DMS53 treated with DMSO at 0.1 percent for 48 hours (cell line): Measurements from ENCODE around the gene PCNX2.
A peak's percentile ranks its signal among the peaks of the same experiment; 100 is the strongest.

Experiments
- DNase-seq: peaks from one replicate; lab custom pipeline; 2025; ENCODE audit not compliant: unreplicated experiment; lab: John Stamatoyannopoulos, UW

Gene PCNX2

GRCh38 chr1:233079574-233079973, 216.0 kb downstream of the PCNX2 start:
- DNase-seq = no peak

- no peak for DNase-seq
Observed at GRCh38 chr1:233078396-233078795, 217.1 kb downstream of the PCNX2 start.

GRCh38 chr1:233075915-233076295, 219.6 kb downstream of the PCNX2 start:
- DNase-seq = no peak

DNA sequence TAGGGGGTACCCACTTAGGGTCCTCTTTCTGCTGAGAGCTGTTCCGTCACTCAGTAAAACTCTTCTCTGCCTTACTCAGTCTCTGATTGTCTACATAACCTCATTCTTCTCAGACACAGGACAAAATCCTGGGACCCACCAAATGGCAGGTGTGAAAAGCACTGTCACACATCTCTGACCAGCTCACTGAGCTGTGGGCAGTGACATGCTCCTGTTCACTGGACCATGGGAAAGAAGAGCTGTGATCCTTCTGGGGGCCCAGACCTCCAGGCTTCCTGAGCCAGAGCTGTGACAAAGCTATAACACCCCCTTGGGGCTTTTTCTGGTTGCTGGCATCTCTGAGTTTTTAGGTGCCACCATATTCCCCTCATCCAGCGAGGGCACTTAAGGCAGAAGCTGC, 229.4 kb downstream of the PCNX2 start:
- no peak for DNase-seq

DNA sequence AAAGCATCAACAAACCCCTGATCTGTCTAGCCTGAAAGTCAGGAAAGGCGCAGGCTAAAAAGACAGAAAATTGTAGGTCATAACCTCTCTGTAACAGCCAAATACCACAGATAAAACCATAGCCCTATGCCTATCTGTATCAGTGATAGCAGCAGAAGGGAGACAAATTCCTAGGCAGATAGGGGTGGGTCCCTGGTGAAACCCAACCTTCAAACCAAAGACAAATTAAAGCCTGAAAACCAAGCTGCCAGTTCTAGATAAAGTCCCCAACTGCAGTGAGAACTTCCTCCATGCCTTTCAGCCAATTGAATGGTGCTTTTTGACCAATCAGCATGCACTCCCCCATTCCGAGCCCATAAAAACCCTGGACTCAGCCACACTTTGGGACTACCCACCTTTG, 229.8 kb downstream of the PCNX2 start:
- no peak for DNase-seq

DNA sequence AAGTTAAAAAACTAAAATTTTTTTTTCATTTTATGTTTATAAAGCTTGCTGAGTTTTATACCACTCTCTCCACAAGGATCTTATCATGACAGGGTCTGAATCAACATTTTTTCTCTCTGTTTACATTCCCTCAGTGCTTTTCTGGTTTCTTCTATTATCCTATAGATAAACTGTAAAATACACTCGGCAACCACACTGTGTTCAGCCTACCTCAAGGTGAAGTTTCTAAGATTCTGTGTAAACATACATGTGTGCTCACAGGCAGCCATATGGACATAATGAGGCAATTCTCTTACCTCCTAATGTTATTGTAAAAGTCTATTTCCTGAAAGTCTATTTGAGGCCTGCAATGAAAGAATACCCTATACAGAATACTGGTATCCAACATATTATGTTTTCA, 230.5 kb downstream of the PCNX2 start:
- no peak for DNase-seq

GRCh38 chr1:233063462-233063861, 232.1 kb downstream of the PCNX2 start:
- DNase-seq = no peak

GRCh38 chr1:233061265-233061664, 234.3 kb downstream of the PCNX2 start:
- no peak for DNase-seq

- DNase-seq = no peak
Observed at GRCh38 chr1:233060461-233060994, 235.0 kb downstream of the PCNX2 start.

DNA sequence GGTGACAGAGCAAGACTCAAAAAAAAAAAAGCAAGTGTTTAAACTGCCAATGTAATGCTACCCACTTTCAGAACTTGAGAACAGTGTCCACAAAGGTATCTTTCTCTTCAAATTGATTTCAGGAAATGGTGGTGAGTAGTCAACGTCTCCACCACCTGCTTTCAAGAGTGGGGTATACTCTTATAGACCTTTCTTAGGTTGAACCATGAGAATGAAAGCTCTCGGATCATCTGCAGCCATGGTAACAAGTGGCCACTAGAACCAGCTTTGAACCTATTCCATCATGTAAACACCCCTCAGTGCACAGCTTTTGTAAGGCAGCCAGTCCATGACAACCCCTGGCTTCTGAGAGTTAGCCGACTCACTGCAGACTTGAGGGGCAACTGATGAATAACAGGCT, 237.7 kb downstream of the PCNX2 start:
- DNase-seq = no peak

DNA sequence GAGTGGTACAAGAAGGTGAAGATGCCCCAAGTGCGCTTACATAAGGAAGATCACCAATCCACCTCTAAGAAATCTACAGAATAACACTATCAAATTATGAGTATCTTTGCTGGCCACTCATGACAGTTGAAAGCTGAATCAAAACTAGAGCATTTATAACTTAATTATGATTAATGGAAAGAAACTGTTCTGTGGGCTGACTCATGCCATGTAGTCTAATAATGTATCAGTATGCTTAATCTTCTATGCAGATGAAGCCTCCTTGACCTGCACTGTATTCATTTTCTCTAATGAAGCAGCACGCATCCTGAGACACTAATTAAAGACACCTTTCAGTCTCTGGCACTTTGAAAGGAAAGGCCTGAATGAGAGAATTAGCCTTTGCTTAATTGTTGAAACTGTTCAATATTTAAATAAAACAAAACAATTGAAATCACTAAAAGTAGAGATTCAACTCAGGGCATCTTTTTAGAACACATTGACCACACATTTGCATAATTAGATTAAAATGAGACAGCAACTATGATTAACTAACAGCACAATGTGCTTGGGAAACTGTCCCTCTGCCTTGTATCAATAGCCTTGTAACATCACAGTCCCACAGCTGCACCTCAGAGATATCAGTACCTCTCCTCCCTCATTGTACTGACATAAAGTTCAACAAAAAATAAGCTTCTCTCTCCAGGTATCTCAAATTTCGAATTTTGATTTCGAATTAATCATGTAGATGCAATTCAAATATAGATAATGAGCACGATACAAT, 239.5 kb downstream of the PCNX2 start:
- no peak for DNase-seq

GRCh38 chr1:233045588-233045987, 249.9 kb downstream of the PCNX2 start:
- no peak for DNase-seq

GRCh38 chr1:233042834-233043233, 252.7 kb downstream of the PCNX2 start:
- DNase-seq = no peak

GRCh38 chr1:233040494-233040893, 255.0 kb downstream of the PCNX2 start:
- no peak for DNase-seq

- DNase-seq = no peak
Observed at GRCh38 chr1:233038581-233038980, 256.9 kb downstream of the PCNX2 start.

- DNase-seq = no peak
Observed at GRCh38 chr1:233037843-233038242, 257.7 kb downstream of the PCNX2 start.

DNA sequence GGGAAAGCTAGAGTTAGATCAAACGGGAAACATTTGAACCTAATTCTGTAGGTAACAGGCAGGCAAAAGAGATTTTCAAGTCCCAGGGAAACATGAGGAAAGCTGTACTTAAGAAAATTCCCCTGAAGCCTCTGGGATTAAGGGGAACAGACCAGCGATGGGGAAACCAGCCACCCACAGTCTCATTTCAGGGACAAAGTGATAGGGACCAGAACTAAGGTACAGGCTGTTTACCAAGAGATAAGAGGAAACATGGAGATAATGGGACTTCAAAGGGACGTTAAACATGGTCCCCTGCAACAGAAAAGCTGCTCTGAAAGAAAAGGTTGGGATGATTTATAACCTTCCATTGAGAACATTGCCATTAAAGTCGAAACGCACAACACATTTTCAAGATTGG, 260.7 kb downstream of the PCNX2 start:
- DNase-seq = no peak

DNA sequence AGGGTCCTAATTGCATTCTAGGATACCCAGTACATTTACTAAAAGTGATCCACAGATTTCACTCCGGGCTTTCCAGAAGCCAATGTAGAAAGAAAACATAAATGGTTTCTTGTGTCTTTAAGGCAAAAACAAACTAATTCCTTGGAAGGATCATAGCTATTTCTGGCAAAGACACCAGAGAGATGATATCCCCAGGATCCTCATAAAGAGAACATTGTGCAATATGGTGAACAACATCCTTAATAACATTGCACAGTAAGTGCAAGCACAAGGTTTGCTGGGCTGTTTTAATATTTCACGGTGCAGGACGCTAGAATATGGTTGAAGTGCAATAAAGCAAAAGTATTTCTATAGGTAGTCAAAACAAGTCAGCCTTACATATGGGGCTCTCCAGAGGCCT, 262.2 kb downstream of the PCNX2 start:
- DNase-seq = no peak

GRCh38 chr1:233032916-233033315, 262.6 kb downstream of the PCNX2 start:
- DNase-seq = no peak

GRCh38 chr1:233031521-233031920, 264.0 kb downstream of the PCNX2 start:
- no peak for DNase-seq

DNA sequence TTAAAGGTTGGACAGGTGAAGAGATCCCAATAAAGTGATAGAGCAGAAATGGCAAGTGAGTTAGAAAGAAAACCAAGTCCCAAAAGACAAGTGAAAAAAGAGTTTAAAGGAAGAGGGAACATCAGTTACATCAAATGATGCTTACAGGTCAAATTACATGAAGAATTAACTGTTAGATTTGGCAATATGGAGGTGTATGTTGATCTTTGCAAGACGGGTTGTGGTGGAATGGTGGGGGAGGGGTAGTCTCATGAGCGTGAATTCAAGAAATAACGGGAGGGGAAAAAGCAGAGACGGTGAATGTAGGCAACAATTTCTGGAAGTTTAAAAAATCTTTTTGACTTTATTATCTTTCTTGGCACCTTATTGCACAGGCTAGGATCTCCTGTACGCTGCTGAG, 268.5 kb downstream of the PCNX2 start:
- DNase-seq = no peak

GRCh38 chr1:233025567-233025966, 270.0 kb downstream of the PCNX2 start:
- DNase-seq = peak; percentile 36

DNA sequence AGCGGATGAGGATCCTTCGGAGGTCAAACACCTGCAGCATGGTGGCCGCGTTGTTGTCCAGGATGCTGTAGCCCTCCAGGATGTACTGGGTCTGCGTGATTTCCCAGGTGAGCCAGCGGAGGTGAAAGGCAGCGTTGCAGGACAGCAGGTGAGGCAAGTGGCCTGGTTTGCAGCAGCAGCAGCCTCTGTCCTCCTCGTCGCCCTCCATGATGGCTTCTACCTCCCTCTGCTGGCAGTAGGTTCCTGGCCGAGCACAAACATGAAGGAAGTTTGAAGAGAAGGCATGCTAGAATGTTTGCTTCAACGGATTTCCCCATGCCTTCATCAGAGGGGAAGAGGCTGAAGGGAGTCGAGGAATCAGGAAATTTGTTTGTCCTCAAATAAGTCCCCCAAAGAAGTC, 270.4 kb downstream of the PCNX2 start:
- peak; percentile 36 for DNase-seq
